Measurements from ENCODE around the gene TRPM5. TPM values are rescaled to one million over a fixed set of nuclear protein-coding genes. Genes with fewer than 3 reads are reported as not detected.

The TRPM5 gene
- total and polyA plus RNA-seq, 9 of the 15 experiments (the other 6 are each of a cell fraction or from before 2014, with no cell fraction given), result not detected

GRCh38 chr11:2465202-2466068 is 21.1 kb upstream of the TRPM5 start:
- no peaks in the 10 kb centered on the region for H3K9me3 ChIP-seq (replicated peaks; ENCODE audit: control insufficient read depth, insufficient read depth, low read depth, low read length)
- H3K4me3 ChIP-seq, result no peak overlapping the region
- H2AFZ ChIP-seq (ENCODE audit: low read depth, low read length), result no peak overlapping the region
- H3K4me2 ChIP-seq (ENCODE audit: insufficient read depth, low read length), result no peak overlapping the region
- BruUV-seq (replicated peaks), result no TSS peak
- H3K27me3 ChIP-seq (ENCODE audit: control insufficient read depth in 2 of 2, insufficient read depth in 2 of 2, low read length in 2 of 2), result peaks cover 17 to 73% of the 10 kb centered on the region in 2 experiments; a peak in 4 of 5 replicates
- peaks cover 0 to 35% of the 10 kb centered on the region in 2 experiments; a peak in 2 of 5 replicates for H3K4me1 ChIP-seq (replicated peaks in 1 of 2; ENCODE audit: control insufficient read depth in 2 of 2, insufficient read depth in 2 of 2, low read length in 2 of 2)
- H3K36me3 ChIP-seq (ENCODE audit: control insufficient read depth, insufficient read depth, low read length), result no peaks in the 10 kb centered on the region
- peaks cover 2% of the 10 kb centered on the region for H3K9me1 ChIP-seq (ENCODE audit: control insufficient read depth, insufficient read depth, low read length)
- WGBS (ENCODE audit: insufficient coverage, low coverage, missing lambda C conversion rate), result 0% methylated on average over 16 of the region's 20 CpGs
- ATAC-seq (no peak; the same call in 2 of the 3 replicates), FAIRE-seq (no peak), DNase-seq (ENCODE audit: extremely low read depth in 1 of 4, low spot score in 3 of 4) (no peak)
- ChIA-PET CTCF (ENCODE audit: low intra/inter-chr PET ratio) (no interaction called here), POLR2A (interaction anchor here (0.6 to 0.9 kb wide), 2 partner anchors 13 to 70 kb away, joined by 3 read pairs; no protein-coding TSS in a partner anchor)
- no peak overlapping the region for H3K9ac ChIP-seq (ENCODE audit: insufficient read depth in 1 of 2, low read depth in 2 of 2, low read length in 2 of 2)
- no peaks in the 10 kb centered on the region for H3K79me2 ChIP-seq (ENCODE audit: control insufficient read depth, insufficient read depth, low read length)
- peaks cover 6% of the 10 kb centered on the region; the same call in 1 of the 2 replicates for H4K20me1 ChIP-seq (replicated peaks; ENCODE audit: control insufficient read depth, insufficient read depth, low read length)
- no peak overlapping the region for H3K27ac ChIP-seq (ENCODE audit: extremely low read depth, low read depth, low read length)
- intact Hi-C loops (cut with micrococcal nuclease) (no loop called here), in situ Hi-C loops (cut with MboI) (no loop called here)
- no peak for TF ChIP-seq SLC30A9 (CRISPR knock-in tag; IDR thresholded peaks at IDR 0.05)
- TF ChIP-seq ZNF431 (CRISPR knock-in tag; IDR thresholded peaks at IDR 0.05), result no peak
- TF ChIP-seq E2F3 (CRISPR knock-in tag; IDR thresholded peaks at IDR 0.05), result no peak
- no peak for TF ChIP-seq MTF1 (CRISPR knock-in tag; IDR thresholded peaks at IDR 0.05; ENCODE audit: borderline replicate concordance)
- TF ChIP-seq KAT7 (CRISPR knock-in tag; IDR thresholded peaks at IDR 0.05; ENCODE audit: borderline replicate concordance), result no peak
- no peak for TF ChIP-seq DPF2 (IDR thresholded peaks at IDR 0.05)
- no peak for TF ChIP-seq CCNT2 (IDR thresholded peaks at IDR 0.05; ENCODE audit: borderline replicate concordance, extremely low read depth, insufficient read length, low read depth, low read length)
- TF ChIP-seq SPI1 (IDR thresholded peaks at IDR 0.05; ENCODE audit: borderline replicate concordance, low read depth, low read length), result no peak
- TF ChIP-seq JUN (IDR thresholded peaks at IDR 0.05; ENCODE audit: borderline replicate concordance, low read depth, low read length), result no peak
- no peak for TF ChIP-seq JUN (CRISPR knock-in tag; IDR thresholded peaks at IDR 0.05; ENCODE audit: borderline replicate concordance)
- no peak for TF ChIP-seq ETS2 (tag; IDR thresholded peaks at IDR 0.05; ENCODE audit: borderline replicate concordance, poor library complexity, severe bottlenecking)
- TF ChIP-seq HNRNPL (IDR thresholded peaks at IDR 0.05; ENCODE audit: low read depth, low read length), result no peak
- TF ChIP-seq TAF15 (IDR thresholded peaks at IDR 0.05; ENCODE audit: low read depth, low read length), result no peak
- TF ChIP-seq PCBP1 (IDR thresholded peaks at IDR 0.05; ENCODE audit: low read depth, low read length, poor library complexity, severe bottlenecking), result no peak
- no peak for TF ChIP-seq CHD1 (IDR thresholded peaks at IDR 0.05; ENCODE audit: low read length)
- TF ChIP-seq ETV6 (IDR thresholded peaks at IDR 0.05; ENCODE audit: borderline replicate concordance in 1 of 2, low read depth in 2 of 2, low read length in 1 of 2), result no peak
- TF ChIP-seq ETV6 (CRISPR knock-in tag; IDR thresholded peaks at IDR 0.05; ENCODE audit: borderline replicate concordance), result no peak
- no peak for TF ChIP-seq ZBTB9 (CRISPR knock-in tag; IDR thresholded peaks at IDR 0.05)
- TF ChIP-seq ZBED1 (IDR thresholded peaks at IDR 0.05), result no peak
- no peak for TF ChIP-seq ATF6 (CRISPR knock-in tag; IDR thresholded peaks at IDR 0.05)

All from K562 (cell line).